Measurements from ENCODE around the gene GGPS1.
"Not testable (repeated sequence)": the region's sequence is repeated elsewhere in the genome, so short reads cannot be mapped to it uniquely, and the experiment has no call there.

Gene GGPS1

DNA sequence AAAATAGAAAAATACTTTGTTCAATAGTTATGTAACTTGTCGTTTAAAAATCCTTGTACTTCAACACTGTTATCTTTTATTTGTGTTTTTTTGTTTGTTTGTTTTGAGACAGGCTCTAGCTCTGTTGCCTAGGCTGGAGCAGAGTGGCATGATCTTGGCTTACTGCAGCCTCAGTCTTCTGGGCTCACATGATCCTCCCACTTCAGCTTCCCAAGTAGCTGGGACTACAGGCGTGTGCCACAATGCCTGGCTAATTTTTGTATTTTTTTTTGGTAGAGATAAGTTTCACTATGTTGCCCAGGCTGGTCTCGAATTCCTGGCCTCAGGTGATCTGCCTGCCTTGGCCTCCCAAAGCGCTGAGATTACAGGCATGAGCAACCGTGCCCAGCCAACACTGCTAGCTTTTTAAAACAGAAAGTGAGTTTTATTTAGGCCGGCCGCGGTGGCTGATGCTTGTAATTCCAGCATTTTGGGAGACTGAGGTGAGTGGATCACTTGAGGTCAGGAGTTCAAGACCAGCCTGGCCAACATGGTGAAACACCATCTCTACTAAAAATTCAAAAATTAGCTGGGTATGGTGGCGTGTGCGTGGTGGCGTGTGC lies 49.9 kb downstream of the GGPS1 start:
- H3K4me3 ChIP-seq (ENCODE audit: low read length); DNase-seq (ENCODE audit: low read depth, low spot score): not testable (repeated sequence)

DNA sequence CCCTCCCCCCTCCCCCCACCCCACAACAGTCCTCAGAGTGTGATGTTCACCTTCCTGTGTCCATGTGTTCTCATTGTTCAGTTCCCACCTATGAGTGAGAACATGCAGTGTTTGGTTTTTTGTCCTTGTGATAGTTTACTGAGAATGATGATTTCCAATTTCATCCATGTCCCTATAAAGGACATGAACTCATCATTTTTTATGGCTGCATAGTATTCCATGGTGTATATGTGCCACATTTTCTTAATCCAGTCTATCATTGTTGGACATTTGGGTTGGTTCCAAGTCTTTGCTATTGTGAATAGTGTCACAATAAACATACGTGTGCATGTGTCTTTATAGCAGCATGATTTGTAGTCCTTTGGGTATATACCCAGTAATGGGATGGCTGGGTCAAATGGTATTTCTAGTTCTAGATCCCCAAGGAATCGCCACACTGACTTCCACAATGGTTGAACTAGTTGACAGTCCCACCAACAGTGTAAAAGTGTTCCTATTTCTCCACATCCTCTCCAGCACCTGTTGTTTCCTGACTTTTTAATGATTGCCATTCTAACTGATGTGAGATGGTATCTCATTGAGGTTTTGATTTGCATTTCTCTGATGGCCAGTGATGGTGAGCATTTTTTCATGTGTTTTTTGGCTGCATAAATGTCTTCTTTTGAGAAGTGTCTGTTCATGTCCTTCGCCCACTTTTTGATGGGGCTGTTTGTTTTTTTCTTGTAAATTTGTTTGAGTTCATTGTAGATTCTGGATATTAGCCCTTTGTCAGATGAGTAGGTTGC lies 53.8 kb downstream of the GGPS1 start:
- not testable (repeated sequence) for DNase-seq (ENCODE audit: low read depth, low spot score); H3K4me3 ChIP-seq (ENCODE audit: low read length)

DNA sequence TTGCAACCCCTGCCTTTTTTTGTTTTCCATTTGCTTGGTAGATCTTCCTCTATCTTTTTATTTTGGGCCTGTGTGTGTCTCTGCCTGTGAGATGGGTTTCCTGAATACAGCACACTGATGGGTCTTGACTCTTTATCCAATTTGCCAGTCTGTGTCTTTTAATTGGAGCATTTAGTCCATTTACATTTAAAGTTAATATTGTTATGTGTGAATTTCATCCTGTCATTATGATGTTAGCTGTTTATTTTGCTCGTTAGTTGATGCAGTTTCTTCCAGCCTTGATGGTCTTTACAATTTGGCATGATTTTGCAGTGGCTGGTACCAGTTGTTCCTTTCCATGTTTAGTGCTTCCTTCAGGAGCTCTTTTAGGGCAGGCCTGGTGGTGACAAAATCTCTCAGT lies 57.3 kb downstream of the GGPS1 start:
- not testable (repeated sequence) for H3K4me3 ChIP-seq (ENCODE audit: low read length); DNase-seq (ENCODE audit: low read depth, low spot score)

GRCh38 chr1:235391874-235392273 lies 63.5 kb downstream of the GGPS1 start:
- DNase-seq (ENCODE audit: low read depth, low spot score): no peak
- no peak overlapping the region for H3K4me3 ChIP-seq (ENCODE audit: low read length)
